SW480 (cell line): ENCODE results near the gene VSX1.

ENCODE experiments used
- DNase-seq: peaks from one replicate; pipeline ENCODE4 v3.0.0-alpha.2; 2016; ENCODE audit warnings: low spot score

Gene VSX1

GRCh38 chr20:25087186-25087929 is 5.4 kb upstream of the VSX1 start:
- no peak for DNase-seq

- no peak for DNase-seq
Observed at GRCh38 chr20:25085756-25086495, 4.0 kb upstream of the VSX1 start.

GRCh38 chr20:25084626-25085187 is 2.8 kb upstream of the VSX1 start:
- peak; percentile 60 for DNase-seq

GRCh38 chr20:25083773-25084625 is 2.1 kb upstream of the VSX1 start:
- peak; percentile 76 for DNase-seq

GRCh38 chr20:25083141-25083772 is 1.3 kb upstream of the VSX1 start:
- no peak for DNase-seq

GRCh38 chr20:25082498-25082873 is 545 bp upstream of the VSX1 start:
- DNase-seq: no peak

GRCh38 chr20:25081065-25081729 is 744 bp downstream of the VSX1 start:
- no peak for DNase-seq

- no peak for DNase-seq
Observed at GRCh38 chr20:25079171-25079570, 2.8 kb downstream of the VSX1 start.

- DNase-seq: no peak
Observed at GRCh38 chr20:25078662-25079061, 3.3 kb downstream of the VSX1 start.

GRCh38 chr20:25077610-25078169 is 4.3 kb downstream of the VSX1 start:
- DNase-seq: no peak

- peak; percentile 97 for DNase-seq
Observed at GRCh38 chr20:25076731-25077609, 5.0 kb downstream of the VSX1 start.

GRCh38 chr20:25076201-25076600 is 5.7 kb downstream of the VSX1 start:
- DNase-seq: peak; percentile 93

- DNase-seq: no peak
Observed at GRCh38 chr20:25073544-25073943, 8.4 kb downstream of the VSX1 start.

GRCh38 chr20:25072226-25072811 is 9.6 kb downstream of the VSX1 start:
- DNase-seq: peak; percentile 54

GRCh38 chr20:25071734-25072133 is 10.2 kb downstream of the VSX1 start:
- DNase-seq: no peak

GRCh38 chr20:25070821-25071473 is 11.0 kb downstream of the VSX1 start:
- no peak for DNase-seq

- no peak for DNase-seq
Observed at GRCh38 chr20:25067102-25067987, 14.6 kb downstream of the VSX1 start.

- no peak for DNase-seq
Observed at GRCh38 chr20:25066386-25066785, 15.6 kb downstream of the VSX1 start.
